Panc1 (cell line): ENCODE measurements around the gene DRD2. TPM values are rescaled to one million over a fixed set of nuclear protein-coding genes. Genes with fewer than 3 reads are reported as not detected.

Experiments used
- ATAC-seq: fragments of 200-7000 bp; cut with Tn5 transposase; 2 replicates; pipeline ENCODE4 v1.9.1; 2020; ENCODE audit warnings: mild to moderate bottlenecking, moderate library complexity
- BruUV-seq: library from RNA; stranded (reverse); fragments of 400-500 nt; replicated peaks from 2 replicates; lab custom pipeline; 2021; lab: Mats Ljungman, UMichigan
- CTCF ChIA-PET: fragments of 300-600 bp; sonication (Branson Sonifier 250); formaldehyde crosslinking; loops from one replicate; lab custom pipeline; 2022; ENCODE audit warnings: antibody characterized with exemption; lab: Charles Lee
- POLR2A ChIA-PET: fragments of 300-600 bp; sonication (Branson Sonifier 250); formaldehyde crosslinking; loops from one replicate; lab custom pipeline; 2022; ENCODE audit warnings: antibody characterized with exemption; lab: Charles Lee
- DNase-seq: peaks from one replicate; pipeline ENCODE4 v3.0.0-alpha.2; 2010; ENCODE audit warnings: low read depth, low spot score
- H3K27ac ChIP-seq: 2 replicates; pipeline ENCODE4 v1.5.1; 2011; ENCODE audit warnings: mild to moderate bottlenecking, low read length, inconsistent platforms
- H3K27me3 ChIP-seq: fragments of 200-500 bp; sonication (Bioruptor generic); 2 replicates; pipeline ENCODE4 v1.6.0; 2014; ENCODE audit warnings: low read length, inconsistent platforms; ENCODE audit not compliant: control insufficient read depth, insufficient read depth
- H3K36me3 ChIP-seq: fragments of 200-500 bp; sonication (Bioruptor generic); 2 replicates; pipeline ENCODE4 v1.5.1; 2014; ENCODE audit warnings: inconsistent platforms, mild to moderate bottlenecking, low read length, moderate library complexity; ENCODE audit not compliant: control insufficient read depth, insufficient read depth
- H3K4me1 ChIP-seq: 2 replicates; pipeline ENCODE4 v1.5.1; 2011; ENCODE audit warnings: inconsistent platforms, mild to moderate bottlenecking, low read length, moderate library complexity; ENCODE audit not compliant: control insufficient read depth, insufficient read depth
- H3K4me3 ChIP-seq, 2 experiments: 2 replicates each; pipeline ENCODE4 v1.5.1; 2011 to 2012; ENCODE audit warnings: low read depth in 2 of 2, low read length in 2 of 2, mild to moderate bottlenecking in 2 of 2, inconsistent platforms in 1 of 2, moderate library complexity in 1 of 2
- H3K9me3 ChIP-seq: fragments of 200-500 bp; sonication (Bioruptor generic); 2 replicates; pipeline ENCODE4 v1.5.1; 2014; ENCODE audit warnings: low read depth, mild to moderate bottlenecking, inconsistent platforms, low read length, moderate library complexity; ENCODE audit not compliant: control insufficient read depth, insufficient read depth
- CTCF ChIP-seq: fragments of 450-650 bp; IDR thresholded peaks from 2 replicates; pipeline ENCODE4 v1.5.1; 2017; ENCODE audit warnings: mild to moderate bottlenecking
- POLR2AphosphoS5 ChIP-seq: IDR thresholded peaks from 2 replicates; pipeline ENCODE4 v1.6.1; 2012; ENCODE audit warnings: mild to moderate bottlenecking, low read depth, low read length, moderate library complexity
- SIN3A ChIP-seq: IDR thresholded peaks from 2 replicates; pipeline ENCODE4 v1.6.1; 2012; ENCODE audit warnings: low read depth, mild to moderate bottlenecking, low read length, moderate library complexity, borderline replicate concordance; ENCODE audit not compliant: insufficient read depth
- TCF7L2 ChIP-seq: IDR thresholded peaks from 2 replicates; pipeline ENCODE4 v1.6.1; 2011; ENCODE audit warnings: mild to moderate bottlenecking, low read depth, low read length, inconsistent platforms
- in situ Hi-C: cut with HindIII; loops from 2 replicates; pipeline ENCODE4 v1.10.0; 2016; ENCODE audit warnings: low sequenced_read_pairs, low pct_unique_long_range_greater_than_20kb
- intact Hi-C: fragments of 100-400 bp; cut with micrococcal nuclease; formaldehyde crosslinking; loops from one replicate; pipeline ENCODE4 v1.10.0; 2022; ENCODE audit not compliant: unreplicated experiment
- total RNA-seq: library from RNA; stranded (reverse); gene quantifications from one replicate; pipeline ENCODE4 v1.2.1, GENCODE V29; 2021; ENCODE audit not compliant: unreplicated experiment
- TF ChIP-seq, protein P1 (sequence below), 2 experiments: IDR thresholded peaks; 2 replicates each; pipeline ENCODE4 v1.6.1; 2011 to 2012; ENCODE audit warnings: low read depth in 2 of 2, control low read depth in 1 of 2, low read length in 1 of 2, mild to moderate bottlenecking in 1 of 2, moderate library complexity in 1 of 2; ENCODE audit not compliant: insufficient read depth in 1 of 2

Gene DRD2
- total RNA-seq, 1 experiment from 2014 or later = 5.3 TPM

- intact Hi-C loops = loop anchor here (10.0 kb wide), 1 partner anchor 191 kb away; no protein-coding TSS in a partner anchor
- no peak for TF ChIP-seq CTCF
- TF ChIP-seq TCF7L2 = no peak
- no peak for TF ChIP-seq SIN3A
- TF ChIP-seq POLR2AphosphoS5 = no peak
- TF ChIP-seq, protein P1, sequence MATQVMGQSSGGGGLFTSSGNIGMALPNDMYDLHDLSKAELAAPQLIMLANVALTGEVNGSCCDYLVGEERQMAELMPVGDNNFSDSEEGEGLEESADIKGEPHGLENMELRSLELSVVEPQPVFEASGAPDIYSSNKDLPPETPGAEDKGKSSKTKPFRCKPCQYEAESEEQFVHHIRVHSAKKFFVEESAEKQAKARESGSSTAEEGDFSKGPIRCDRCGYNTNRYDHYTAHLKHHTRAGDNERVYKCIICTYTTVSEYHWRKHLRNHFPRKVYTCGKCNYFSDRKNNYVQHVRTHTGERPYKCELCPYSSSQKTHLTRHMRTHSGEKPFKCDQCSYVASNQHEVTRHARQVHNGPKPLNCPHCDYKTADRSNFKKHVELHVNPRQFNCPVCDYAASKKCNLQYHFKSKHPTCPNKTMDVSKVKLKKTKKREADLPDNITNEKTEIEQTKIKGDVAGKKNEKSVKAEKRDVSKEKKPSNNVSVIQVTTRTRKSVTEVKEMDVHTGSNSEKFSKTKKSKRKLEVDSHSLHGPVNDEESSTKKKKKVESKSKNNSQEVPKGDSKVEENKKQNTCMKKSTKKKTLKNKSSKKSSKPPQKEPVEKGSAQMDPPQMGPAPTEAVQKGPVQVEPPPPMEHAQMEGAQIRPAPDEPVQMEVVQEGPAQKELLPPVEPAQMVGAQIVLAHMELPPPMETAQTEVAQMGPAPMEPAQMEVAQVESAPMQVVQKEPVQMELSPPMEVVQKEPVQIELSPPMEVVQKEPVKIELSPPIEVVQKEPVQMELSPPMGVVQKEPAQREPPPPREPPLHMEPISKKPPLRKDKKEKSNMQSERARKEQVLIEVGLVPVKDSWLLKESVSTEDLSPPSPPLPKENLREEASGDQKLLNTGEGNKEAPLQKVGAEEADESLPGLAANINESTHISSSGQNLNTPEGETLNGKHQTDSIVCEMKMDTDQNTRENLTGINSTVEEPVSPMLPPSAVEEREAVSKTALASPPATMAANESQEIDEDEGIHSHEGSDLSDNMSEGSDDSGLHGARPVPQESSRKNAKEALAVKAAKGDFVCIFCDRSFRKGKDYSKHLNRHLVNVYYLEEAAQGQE (IDR thresholded peaks at IDR 0.05; ENCODE audit: insufficient read depth in 1 of 2, low read depth in 2 of 2, low read length in 1 of 2) = no peak
- Histone ChIP-seq H3K27me3 (no peaks in the 10 kb centered on the region), H3K27ac (no peak overlapping the region), H3K4me3 (no peak overlapping the region), H3K4me1 (no peaks in the 10 kb centered on the region), H3K9me3 (no peaks in the 10 kb centered on the region), H3K36me3 (no peaks in the 10 kb centered on the region)
- no peak for DNase-seq
- ATAC-seq = no peak
- ChIA-PET POLR2A (no interaction called here), CTCF (no interaction called here)
- in situ Hi-C loops = no loop called here
- no TSS peak for BruUV-seq
Observed at GRCh38 chr11:113496026-113496651, 20.9 kb upstream of the DRD2 start.

GRCh38 chr11:113494021-113494420 is 18.8 kb upstream of the DRD2 start:
- no peak for TF ChIP-seq SIN3A
- TF ChIP-seq TCF7L2 = no peak
- TF ChIP-seq, protein P1 (IDR thresholded peaks at IDR 0.05; ENCODE audit: insufficient read depth in 1 of 2, low read depth in 2 of 2, low read length in 1 of 2) = no peak
- TF ChIP-seq POLR2AphosphoS5 = no peak
- TF ChIP-seq CTCF = peak; percentile 54
- peak; percentile 71; the same call in 1 of the 2 replicates for ATAC-seq

More at GRCh38 chr11:113494021-113494420, 18.8 kb upstream of the DRD2 start:
- Histone ChIP-seq H3K27me3 (no peaks in the 10 kb centered on the region), H3K9me3 (no peaks in the 10 kb centered on the region), H3K4me1 (no peaks in the 10 kb centered on the region), H3K4me3 (no peak overlapping the region), H3K27ac (no peak overlapping the region), H3K36me3 (no peaks in the 10 kb centered on the region)
- no TSS peak for BruUV-seq
- in situ Hi-C loops (no loop called here), intact Hi-C loops (loop anchor here (10.0 kb wide), 1 partner anchor 189 kb away; no protein-coding TSS in a partner anchor)
- DNase-seq = no peak
- ChIA-PET POLR2A (no interaction called here), CTCF (interaction anchor here (0.8 to 1.4 kb wide), 3 partner anchors 188 to 939 kb away, joined by 3 to 5 read pairs (median 4); no protein-coding TSS in a partner anchor)
